Left ventricle myocardium superior (tissue), 1 donor: ENCODE data around the gene HERPUD2. TPM values are rescaled to one million over a fixed set of nuclear protein-coding genes. Genes with fewer than 3 reads are reported as not detected.
"Not testable (repeated sequence)": the region's sequence is repeated elsewhere in the genome, so short reads cannot be mapped to it uniquely, and the experiment has no call there.

Experiments
- ATAC-seq: fragments of 200-7000 bp; cut with Tn5 transposase; one replicate; pipeline ENCODE4 v1.9.1; 2020; ENCODE audit warnings: mild to moderate bottlenecking, moderate library complexity
- DNase-seq: peaks from one replicate; pipeline ENCODE4 v3.0.0-alpha.2; 2020
- intact Hi-C: fragments of 100-400 bp; cut with micrococcal nuclease; formaldehyde crosslinking; loops from one replicate; pipeline ENCODE4 v1.11.0; 2022
- total RNA-seq: library from RNA; stranded (reverse); fragmentation: NEBNext Ultra II Directional; extraction: Animal tissue kit (Norgen Biotek cat#: 25700); gene quantifications from one replicate; pipeline ENCODE4 v1.2.1, GENCODE V29; 2021
- donor health status: DM: no; HTN: yes; CAD: no; lungs with severe emphysema.

HERPUD2 gene
- total RNA-seq, 1 donor from 2014 or later, result 15.0 TPM

DNA sequence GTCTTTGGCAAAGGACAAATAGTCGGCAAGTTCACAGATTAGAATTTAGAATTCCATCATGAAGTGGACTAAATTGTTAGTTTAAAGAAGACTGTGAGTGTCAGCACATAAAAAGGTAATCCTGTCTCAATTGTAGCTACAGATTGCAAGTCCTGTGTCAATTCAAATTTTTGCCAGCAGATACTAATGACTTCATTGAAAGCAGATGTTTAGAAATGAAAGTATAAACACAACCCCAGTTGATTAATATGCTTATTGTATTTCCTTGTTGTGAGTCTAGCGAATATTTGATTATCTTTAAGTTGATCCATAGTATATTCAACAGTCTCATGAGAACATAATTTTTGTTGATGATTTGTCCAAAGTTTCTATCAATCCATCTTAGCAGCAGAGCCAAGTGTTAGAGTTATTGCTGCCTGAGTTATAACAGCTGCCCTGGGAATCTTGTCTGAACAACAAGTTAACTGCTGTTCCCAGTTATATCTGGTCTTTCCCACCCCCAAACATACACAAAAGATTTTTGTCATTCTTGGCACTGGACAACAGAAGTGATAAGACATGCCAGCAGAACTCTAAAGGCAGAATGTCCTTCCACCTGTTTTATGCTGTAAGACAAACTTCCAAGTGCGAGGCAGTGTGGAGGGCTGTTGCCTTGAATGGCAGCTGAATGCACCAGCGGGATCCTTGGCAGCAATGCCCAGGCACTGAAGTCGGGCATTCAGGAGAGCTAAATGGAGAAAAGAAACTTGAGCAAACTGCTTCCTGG is 21.3 kb upstream of the HERPUD2 start:
- intact Hi-C loops, result no loop called here
- ATAC-seq (peak; percentile 79), DNase-seq (peak; percentile 50)

DNA sequence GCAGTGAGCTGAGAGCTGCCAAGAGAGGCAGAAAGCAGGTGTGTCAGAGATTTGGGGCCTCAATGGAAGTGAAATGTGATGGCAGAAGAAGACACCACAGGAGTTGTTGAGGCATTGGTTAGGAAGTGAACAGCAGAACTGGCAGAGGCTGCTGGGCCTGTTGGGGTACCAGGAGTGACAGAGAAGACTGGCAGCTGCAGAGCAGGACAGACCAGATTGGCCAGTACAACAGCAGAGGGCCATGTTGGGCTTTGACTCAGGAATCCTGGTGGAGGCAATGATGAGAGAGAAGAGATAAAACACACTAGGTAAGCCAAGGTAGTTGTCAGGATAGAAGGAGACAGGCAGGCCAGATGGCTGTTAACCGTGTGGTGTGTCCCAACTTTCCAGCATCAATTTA is 19.9 kb upstream of the HERPUD2 start:
- ATAC-seq, result no peak
- intact Hi-C loops, result no loop called here

DNA sequence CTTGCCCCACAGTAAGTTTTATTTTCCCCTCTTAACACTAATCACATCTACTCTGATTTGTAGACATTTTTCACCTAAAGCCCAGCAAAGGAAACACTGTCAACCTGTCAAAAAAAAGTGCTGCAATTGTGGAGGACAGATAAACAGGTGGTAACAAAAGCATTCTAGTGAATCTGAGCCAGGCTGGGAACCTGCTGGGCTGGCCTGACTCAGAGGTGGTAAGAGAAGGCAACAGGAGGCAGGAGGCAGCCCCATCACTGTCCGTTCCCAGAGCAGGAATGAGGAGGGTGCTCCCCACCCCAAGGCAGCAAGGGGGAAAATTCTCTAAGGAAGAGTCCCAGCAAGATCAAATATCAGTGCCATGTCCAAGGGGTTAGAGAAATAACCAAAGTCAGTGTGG is 19.5 kb upstream of the HERPUD2 start:
- intact Hi-C loops, result no loop called here
- DNase-seq (no peak), ATAC-seq (no peak)

More for the DNA sequence above, 19.9 kb upstream of the HERPUD2 start:
- no peak for DNase-seq

DNA sequence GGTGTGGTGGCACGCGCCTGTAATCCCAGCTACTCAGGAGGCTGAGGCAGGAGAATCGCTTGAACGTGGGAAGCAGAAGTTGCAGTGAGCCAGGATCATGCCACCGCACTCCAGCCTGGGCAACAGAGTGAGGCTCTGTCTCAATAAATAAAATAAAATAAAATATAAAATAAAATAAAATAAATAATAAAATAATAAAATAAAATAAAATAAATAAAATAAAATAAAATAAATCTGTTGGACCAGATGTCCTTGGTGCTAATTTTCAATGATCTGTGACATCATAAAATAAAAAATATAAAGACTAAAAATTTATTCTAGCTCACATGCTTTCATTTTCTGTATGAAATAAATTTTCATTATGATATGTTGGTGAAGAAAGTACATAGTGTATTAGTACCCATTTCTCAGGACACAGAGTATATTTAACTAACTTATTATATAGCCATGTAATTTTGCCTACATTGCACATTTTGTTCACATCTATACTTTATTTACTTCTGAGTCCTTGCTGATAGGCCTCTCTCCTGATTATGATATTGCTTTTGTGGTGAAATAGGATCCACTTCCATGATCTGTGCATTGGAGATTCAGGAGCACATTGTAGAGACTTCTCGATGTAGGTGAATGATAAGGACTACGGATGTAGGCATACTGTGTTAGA is 17.8 kb upstream of the HERPUD2 start:
- ATAC-seq (no peak), DNase-seq (no peak)
- intact Hi-C loops, result no loop called here

DNA sequence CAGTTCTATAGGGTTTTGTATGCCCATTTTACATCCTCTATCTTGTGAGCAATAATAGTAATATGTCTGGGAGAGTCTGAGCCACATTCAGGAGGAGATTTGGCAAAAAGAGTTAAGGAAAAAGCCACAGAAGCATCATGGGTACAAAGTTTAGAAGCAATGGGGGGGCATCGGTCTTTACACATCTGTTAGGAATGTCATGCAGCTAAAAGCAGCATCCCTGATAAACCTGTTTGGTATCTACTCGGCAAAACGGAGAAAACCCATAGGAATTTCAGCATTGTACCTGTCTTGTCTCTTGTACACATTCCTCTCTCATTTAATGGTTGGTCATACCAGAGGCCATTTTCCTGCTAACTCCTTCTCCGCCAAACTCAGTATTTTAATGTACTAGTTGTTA is 12.5 kb upstream of the HERPUD2 start:
- ATAC-seq (no peak), DNase-seq (no peak)
- intact Hi-C loops, result no loop called here

- intact Hi-C loops, result no loop called here
- DNase-seq (no peak), ATAC-seq (no peak)
Measured at GRCh38 chr7:35705932-35706461, 11.1 kb upstream of the HERPUD2 start.

DNA sequence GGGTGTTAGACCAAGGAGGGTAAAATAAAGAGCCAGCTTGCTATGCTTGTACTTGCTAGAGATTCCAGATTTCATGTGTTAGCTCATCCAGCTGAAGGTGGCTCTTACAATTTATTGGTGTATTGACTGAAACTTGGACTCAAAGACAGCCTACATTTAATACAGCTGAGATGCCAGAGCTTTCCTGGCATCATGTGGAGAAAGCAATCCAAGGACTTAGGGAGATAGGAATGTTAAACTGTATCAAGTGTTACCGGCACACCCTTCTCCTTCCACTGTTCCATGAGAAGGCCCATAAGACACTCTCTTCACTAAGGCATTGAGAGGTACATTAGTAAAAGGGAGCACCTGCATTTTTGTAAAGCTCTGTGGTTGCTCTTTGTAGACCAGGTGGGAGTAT is 9.3 kb upstream of the HERPUD2 start:
- intact Hi-C loops, result no loop called here
- ATAC-seq (no peak), DNase-seq (no peak)

GRCh38 chr7:35702541-35702940 is 7.6 kb upstream of the HERPUD2 start:
- intact Hi-C loops, result no loop called here
- DNase-seq, result no peak
- no peak for ATAC-seq

DNA sequence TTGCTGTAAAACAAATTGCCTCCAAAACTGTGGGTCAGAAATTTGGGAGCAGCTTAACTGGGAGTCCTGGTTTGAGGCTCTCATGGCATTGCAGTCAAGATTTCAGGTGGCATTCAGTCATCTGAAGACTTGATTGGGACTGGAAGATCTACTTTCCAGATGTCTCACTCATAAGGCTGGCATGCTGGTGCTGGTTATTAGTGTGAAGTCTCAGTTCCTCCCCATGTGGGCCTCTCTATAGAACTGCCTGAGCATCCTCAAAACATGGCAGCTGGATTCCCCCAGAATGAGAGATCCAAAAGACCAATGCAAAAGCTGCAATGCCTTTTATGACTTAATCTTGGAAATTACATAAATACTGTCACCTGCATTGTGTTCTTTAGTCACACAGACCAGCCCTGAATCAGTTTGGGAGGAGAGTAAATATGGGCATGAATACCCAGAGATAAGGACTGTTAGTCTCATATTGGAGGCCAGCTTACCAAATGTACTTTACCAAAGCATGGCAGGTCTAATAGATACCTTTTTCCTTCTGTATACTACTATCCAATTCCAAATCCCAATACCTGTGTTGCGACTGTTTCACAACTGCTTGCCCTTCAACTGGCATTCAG is 6.5 kb upstream of the HERPUD2 start:
- DNase-seq (no peak), ATAC-seq (no peak)
- intact Hi-C loops, result no loop called here

GRCh38 chr7:35700865-35701264 is 5.9 kb upstream of the HERPUD2 start:
- intact Hi-C loops, result no loop called here
- DNase-seq, result no peak
- ATAC-seq, result no peak

GRCh38 chr7:35700333-35700732 is 5.4 kb upstream of the HERPUD2 start:
- ATAC-seq (no peak), DNase-seq (no peak)
- intact Hi-C loops, result no loop called here

- DNase-seq (no peak), ATAC-seq (no peak)
- intact Hi-C loops, result no loop called here
Measured at GRCh38 chr7:35699796-35700305, 4.9 kb upstream of the HERPUD2 start.

DNA sequence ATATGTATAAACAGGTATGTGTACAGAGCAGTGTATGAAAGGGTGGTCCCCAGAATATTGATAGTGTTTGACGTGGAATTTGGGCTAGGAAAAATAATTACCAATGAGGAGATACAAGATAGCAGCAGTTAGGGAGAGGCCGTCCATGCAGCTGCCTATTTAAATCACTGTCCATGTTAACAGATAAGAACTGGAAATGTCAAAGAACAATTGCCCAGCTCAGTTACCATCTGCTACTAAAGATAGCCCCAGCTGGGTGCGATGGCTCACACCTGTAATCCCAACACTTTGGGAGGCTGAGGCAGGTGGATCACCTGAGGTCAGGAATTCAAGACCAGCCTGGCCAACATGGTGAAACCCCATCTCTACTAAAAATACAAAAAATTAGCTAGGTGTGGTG is 3.4 kb upstream of the HERPUD2 start:
- intact Hi-C loops, DNase-seq, ATAC-seq: not testable (repeated sequence)

GRCh38 chr7:35697414-35698175 is 2.7 kb upstream of the HERPUD2 start:
- intact Hi-C loops, result no loop called here
- ATAC-seq (no peak), DNase-seq (no peak)

GRCh38 chr7:35695987-35696386 is 1.1 kb upstream of the HERPUD2 start:
- ATAC-seq, result no peak
- intact Hi-C loops, result no loop called here
- DNase-seq, result no peak

DNA sequence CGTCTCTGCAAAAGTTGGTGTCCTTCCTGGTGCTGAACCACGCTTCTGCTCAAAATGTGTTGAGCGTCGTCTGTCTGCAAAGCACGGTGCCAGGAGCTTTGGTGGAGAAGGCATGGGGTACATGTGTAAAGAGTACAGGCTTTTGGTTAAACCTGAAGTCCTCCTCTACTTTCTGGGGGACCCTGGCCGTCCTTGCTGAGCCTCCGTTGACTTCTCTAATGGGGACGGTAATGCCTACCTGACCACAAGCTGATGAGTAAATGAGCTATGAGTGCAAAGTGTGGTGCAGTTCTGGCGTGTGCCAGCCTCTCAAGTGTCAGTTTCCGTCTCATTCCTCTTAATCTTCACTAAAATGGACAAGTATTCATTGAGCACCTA is 527 bp upstream of the HERPUD2 start:
- ATAC-seq (no peak), DNase-seq (no peak)
- intact Hi-C loops, result no loop called here

DNA sequence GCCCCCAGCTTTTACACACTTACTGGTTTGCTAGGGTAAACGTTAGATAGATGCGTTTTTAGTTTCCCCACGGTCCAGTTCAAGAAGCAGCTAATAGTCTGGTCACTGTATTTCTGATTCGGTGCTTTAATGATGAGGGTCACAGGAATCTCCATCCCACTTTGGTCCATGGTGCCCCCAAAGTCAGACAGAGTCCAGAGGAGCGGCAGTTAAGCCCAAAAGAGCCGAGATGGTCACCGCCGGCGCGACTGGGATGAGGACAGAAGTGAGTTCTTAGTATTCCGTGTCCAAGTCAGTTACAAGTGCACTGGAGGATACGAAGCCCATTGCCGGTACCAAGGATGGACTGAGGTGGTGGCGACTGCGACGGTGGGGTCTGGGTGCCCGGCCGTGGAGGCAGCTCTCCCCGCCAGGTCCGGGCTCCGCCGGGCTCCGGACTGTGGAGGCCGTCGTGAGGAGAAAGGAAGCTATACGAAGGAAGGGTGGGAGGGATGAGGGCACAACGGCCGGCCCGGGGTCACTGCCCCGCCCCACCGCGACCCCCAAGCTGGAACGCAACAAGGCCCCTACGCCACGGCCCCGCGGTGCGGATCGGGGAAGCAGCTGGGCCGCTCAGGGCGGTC is 663 bp downstream of the HERPUD2 start:
- intact Hi-C loops, result no loop called here
- ATAC-seq (peak; percentile 50), DNase-seq (no peak)

- DNase-seq (no peak), ATAC-seq (peak; percentile 23)
- intact Hi-C loops, result no loop called here
Measured at GRCh38 chr7:35691827-35692307, 3.1 kb downstream of the HERPUD2 start.

GRCh38 chr7:35691366-35691765 is 3.6 kb downstream of the HERPUD2 start:
- ATAC-seq (no peak), DNase-seq (no peak)
- intact Hi-C loops, result no loop called here
